VCaP (cell line): ENCODE data around the gene IGF1R.

Experiments used
- H3K27ac ChIP-seq: fragments of 450-650 bp; 2 replicates; pipeline ENCODE4 v1.5.1; 2017
- CTCF ChIP-seq: fragments of 450-650 bp; conservative IDR thresholded peaks from 2 replicates; pipeline ENCODE4 v1.5.1; 2017; ENCODE audit warnings: mild to moderate bottlenecking, moderate library complexity

IGF1R gene

GRCh38 chr15:98667521-98668179, 19.3 kb downstream of the IGF1R start:
- H3K27ac ChIP-seq, result no peak overlapping the region; the same call in 1 of the 2 replicates
- TF ChIP-seq CTCF, result no peak

- no peak for TF ChIP-seq CTCF
- H3K27ac ChIP-seq, result peak overlapping the region; percentile 6
Observed at GRCh38 chr15:98668566-98669308, 20.4 kb downstream of the IGF1R start.

- H3K27ac ChIP-seq, result peak overlapping the region; percentile 6
- TF ChIP-seq CTCF, result no peak
Observed at GRCh38 chr15:98669638-98670037, 21.3 kb downstream of the IGF1R start.

GRCh38 chr15:98671060-98672008, 23.0 kb downstream of the IGF1R start:
- TF ChIP-seq CTCF, result no peak

GRCh38 chr15:98673133-98673532, 24.8 kb downstream of the IGF1R start:
- TF ChIP-seq CTCF, result no peak
- H3K27ac ChIP-seq, result no peak overlapping the region

More at GRCh38 chr15:98671060-98672008, 23.0 kb downstream of the IGF1R start:
- H3K27ac ChIP-seq, result no peak overlapping the region

- no peak for TF ChIP-seq CTCF
- no peak overlapping the region for H3K27ac ChIP-seq
Observed at GRCh38 chr15:98674336-98674735, 26.0 kb downstream of the IGF1R start.
